HG02642 (cell line): Measurements from ENCODE around the gene TGIF1.

Source experiments
- ATAC-seq: cut with Tn5 transposase; IDR thresholded peaks from one replicate; pipeline ENCODE4 v1.9.1; 2021; ENCODE audit warnings: mild to moderate bottlenecking; ENCODE audit not compliant: unreplicated experiment, poor library complexity

Gene TGIF1

DNA sequence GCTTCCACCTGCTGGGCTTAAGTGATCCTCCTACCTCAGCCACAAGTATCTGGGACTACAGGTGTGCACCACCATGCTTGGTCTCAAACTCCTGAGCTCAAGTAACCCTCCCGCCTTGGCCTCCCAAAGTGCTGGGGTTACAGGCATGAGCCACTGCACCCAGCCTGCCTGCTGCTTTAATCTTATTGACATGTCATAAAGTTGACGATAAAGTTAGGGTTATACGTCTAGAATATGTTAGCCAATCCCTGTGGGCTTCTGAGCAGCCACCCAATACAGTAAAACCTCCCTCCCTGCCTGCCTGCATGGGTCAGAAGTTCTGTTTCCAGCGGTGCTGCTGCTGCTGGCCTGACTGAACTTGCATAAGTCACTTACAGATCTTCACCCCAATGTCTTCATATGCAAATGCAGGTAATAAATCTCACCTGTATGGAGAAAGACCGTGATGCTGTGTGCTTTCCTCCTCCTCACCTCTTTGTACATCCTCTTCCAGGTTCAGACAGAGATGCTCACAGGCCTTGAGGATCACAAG is 30.1 kb downstream of the TGIF1 start:
- no peak for ATAC-seq

DNA sequence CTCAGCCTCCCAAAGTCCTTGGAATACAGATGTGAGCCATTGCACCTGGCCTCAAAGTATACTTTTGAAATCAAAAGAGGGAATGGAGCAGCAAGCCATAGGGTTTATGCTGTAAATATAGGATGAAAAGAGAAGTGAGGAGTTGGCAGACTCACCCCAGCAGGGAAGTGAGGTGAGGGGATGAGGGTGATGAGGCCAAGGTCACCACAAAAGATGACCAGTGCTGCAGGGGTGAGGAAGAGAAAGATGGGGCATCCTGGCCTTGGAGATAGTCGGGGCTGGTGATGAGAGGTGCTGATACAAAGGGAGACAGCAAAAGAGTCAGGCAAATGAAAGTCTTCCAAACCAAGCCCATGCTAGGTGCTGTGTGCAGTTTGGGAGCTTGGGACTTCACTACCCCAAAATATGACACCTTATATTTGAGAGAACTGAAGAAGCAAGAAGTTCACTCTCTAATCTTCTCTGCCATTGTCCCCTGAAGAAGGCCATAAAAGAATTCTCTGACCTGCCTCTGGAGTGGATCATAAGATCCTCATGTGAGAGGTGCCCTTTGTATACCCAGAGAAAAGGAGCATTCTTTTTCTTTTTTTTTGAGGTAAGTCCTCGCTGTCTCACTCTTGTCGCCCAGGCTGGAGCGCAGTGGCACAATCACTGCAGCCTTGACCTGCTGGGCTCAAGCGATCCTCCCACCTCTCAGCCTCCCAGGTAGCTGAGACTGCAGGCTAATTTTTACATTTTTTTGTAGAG is 31.0 kb downstream of the TGIF1 start:
- ATAC-seq, result no peak

- ATAC-seq, result no peak
Measured at GRCh38 chr18:3481696-3482210, 31.8 kb downstream of the TGIF1 start.

DNA sequence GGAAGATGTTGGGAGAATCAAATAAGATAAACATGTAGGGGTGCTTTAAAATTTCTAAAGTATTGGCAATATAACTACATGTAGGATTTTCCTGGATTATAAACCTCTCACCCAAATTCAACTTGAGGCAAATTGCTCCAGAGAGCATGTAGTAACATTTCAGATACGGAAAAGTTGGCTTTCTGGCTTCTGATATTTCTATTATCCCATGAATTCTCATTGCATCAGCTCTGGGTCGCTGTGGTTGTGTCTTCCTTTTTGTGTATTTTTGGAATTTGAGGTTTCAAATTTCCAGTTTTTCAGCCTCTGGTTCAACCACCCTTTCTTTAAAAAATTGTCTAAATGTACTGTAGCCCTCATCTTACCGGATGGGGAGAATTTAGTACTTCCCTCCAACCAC is 32.3 kb downstream of the TGIF1 start:
- no peak for ATAC-seq

GRCh38 chr18:3485153-3486149 is 35.5 kb downstream of the TGIF1 start:
- peak; percentile 45 for ATAC-seq

GRCh38 chr18:3486512-3486911 is 36.5 kb downstream of the TGIF1 start:
- ATAC-seq, result no peak

GRCh38 chr18:3489462-3489861 is 39.5 kb downstream of the TGIF1 start:
- ATAC-seq, result no peak

DNA sequence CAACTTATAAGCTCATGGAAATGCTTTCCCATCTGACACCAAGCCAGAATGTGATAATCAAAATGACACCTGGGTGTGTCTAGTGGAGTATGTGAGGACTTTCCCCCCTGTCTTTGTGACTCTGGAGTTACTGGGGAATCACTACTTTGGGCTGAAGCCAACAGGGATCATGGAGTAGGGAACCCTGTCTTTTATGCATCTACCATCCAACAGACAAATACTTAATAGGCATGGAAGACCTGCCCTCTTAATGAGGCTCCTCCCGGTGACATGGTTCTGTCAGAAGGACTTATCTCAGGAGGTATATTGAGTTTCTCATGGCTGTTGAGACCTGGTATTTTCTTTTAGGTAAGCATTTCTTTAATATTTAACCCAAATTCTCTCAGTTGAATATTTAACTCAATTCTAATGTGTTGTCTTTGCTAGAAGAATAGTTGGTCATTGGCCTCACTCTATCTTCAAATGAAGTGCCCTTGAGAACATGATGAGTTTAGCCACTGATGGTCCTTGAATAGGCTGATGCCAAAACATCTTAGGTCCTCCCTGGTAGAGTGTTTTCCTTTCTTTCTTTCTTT is 42.1 kb downstream of the TGIF1 start:
- ATAC-seq, result no peak

GRCh38 chr18:3492721-3493120 is 42.7 kb downstream of the TGIF1 start:
- ATAC-seq, result no peak

DNA sequence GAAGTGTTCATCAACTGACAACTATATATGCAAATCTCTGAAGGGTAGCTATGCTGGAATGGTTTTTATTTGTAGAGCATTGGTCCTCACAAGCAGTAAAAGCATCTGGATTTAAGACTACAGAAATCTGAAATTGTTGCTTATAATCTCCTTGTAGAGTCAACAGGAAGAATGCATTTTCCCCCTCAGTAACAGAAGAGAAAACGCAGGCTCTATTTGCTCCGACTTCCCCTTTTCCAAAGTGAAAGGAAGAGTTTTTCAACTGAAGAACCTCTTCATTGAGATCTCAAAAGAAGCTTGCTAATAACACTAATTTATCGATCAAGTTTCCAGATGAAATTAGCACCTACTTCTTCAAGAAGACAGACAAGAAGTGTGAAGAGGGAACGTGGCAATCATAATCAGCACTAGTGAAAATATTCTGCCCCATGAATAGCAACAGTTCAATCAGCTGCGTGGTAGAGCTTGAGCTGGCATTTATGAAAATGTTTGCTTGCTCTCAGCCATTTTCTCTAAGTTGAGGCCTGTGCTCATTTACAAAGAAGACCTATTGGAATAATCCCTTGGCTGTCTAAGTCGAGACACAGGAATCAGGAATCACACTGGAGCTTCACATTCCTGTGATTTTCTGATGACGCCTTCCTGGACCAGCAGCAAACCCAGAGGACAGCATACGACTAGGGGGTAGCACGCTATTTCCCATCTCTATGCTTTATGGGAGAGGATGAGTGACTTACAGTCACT is 43.7 kb downstream of the TGIF1 start:
- no peak for ATAC-seq

- ATAC-seq, result no peak
Measured at GRCh38 chr18:3494245-3494526, 44.2 kb downstream of the TGIF1 start.

DNA sequence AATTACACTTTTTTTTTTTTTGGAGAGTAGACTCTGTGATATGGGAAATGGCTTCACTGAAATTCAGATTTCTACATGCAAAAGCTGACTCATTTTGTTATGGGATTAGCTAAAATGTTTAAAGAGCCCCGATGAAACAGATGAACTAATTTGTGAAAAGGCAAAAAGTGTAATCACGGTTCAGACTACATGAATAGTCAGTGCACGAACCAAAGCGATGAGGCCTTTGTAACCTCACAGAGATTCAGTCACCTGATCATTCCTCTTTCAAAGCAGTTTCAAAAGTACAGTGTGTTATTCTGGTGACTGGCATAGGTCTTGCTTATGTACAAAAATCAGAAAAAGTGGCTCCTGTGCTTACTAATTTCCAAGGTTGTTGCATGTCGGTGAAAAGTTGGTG is 44.6 kb downstream of the TGIF1 start:
- no peak for ATAC-seq

- ATAC-seq, result no peak
Measured at GRCh38 chr18:3495691-3496430, 45.9 kb downstream of the TGIF1 start.

DNA sequence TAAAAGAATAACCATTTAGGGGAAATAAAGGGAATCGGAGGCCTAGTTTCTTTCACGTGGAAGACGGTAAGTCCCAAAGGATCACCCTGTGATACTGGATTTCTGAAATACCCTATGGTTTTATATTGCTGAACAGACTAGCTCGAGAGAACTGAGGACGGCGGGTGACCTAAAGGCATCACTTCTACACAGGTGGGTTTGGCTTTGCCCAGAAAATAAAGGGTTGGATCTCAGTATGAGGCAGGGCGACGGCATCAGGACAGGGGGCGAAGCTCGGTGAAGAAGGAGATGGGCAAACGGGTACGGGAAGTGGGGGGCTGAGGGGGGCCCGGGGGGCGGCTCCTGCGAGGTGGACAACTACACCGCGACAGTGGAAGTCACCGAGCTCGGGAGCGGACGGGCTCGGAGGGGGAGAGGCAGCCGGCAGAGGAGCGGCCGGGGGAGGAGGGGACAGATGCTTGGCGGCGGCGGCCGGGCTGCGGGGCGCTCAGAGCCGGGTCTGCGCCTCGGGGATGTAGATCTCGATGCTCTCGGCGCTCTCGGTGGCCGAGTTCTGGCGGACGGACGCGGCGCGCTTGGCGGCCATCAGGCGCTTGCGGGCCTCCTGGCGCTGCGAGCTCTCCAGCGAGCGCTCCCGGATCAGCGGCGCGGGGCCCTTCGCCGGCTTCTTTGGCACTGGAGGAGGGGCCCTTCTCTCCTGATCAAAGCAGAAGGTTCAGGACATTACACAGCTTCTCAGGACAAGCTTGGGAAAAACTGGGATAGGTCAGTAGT is 48.9 kb downstream of the TGIF1 start:
- ATAC-seq, result no peak

GRCh38 chr18:3499501-3499900 is 49.5 kb downstream of the TGIF1 start:
- ATAC-seq, result no peak

GRCh38 chr18:3500016-3500415 is 50.0 kb downstream of the TGIF1 start:
- no peak for ATAC-seq

- ATAC-seq, result no peak
Measured at GRCh38 chr18:3502650-3503049, 52.7 kb downstream of the TGIF1 start.

DNA sequence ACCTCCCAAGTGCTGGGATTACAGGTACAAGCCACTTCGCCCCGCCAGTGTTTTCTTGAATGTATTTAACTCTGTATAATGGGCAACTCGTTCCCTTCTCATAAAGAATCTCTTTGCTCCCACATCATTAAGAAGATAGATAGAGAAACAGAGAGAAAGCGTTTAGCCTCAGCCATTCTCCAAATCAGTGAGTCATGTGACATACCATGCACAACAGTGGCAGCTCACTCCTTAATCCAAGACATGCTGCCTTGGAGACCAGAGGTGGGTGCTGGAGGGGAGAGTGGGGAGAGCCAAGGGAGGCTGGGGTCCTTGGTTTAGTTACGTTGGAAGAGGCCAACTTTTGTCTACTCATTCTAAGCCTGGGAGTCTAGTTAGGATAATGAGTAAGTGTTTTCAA is 54.7 kb downstream of the TGIF1 start:
- ATAC-seq, result no peak
